ENCODE measurements around the gene SH2B3.
"Not testable (repeated sequence)": the region's sequence is repeated elsewhere in the genome, so short reads cannot be mapped to it uniquely, and the experiment has no call there.

Gene SH2B3

GRCh38 chr12:111460111-111460510 lies 54.4 kb downstream of the SH2B3 start:
- DNase-seq (ENCODE audit: low spot score) = not testable (repeated sequence)

GRCh38 chr12:111462210-111462769 lies 56.6 kb downstream of the SH2B3 start:
- no peak for DNase-seq (ENCODE audit: low spot score)

- no peak for DNase-seq (ENCODE audit: low spot score)
Observed at GRCh38 chr12:111467092-111467856, 61.6 kb downstream of the SH2B3 start.

- DNase-seq (ENCODE audit: low spot score) = no peak
Observed at GRCh38 chr12:111467857-111468241, 62.1 kb downstream of the SH2B3 start.

GRCh38 chr12:111469401-111469800 lies 63.7 kb downstream of the SH2B3 start:
- DNase-seq (ENCODE audit: low spot score) = no peak

- no peak for DNase-seq (ENCODE audit: low spot score)
Observed at GRCh38 chr12:111471236-111471635, 65.5 kb downstream of the SH2B3 start.

- DNase-seq (ENCODE audit: low spot score) = no peak
Observed at GRCh38 chr12:111482462-111482861, 76.7 kb downstream of the SH2B3 start.

GRCh38 chr12:111488271-111488670 lies 82.5 kb downstream of the SH2B3 start:
- DNase-seq (ENCODE audit: low spot score) = no peak

- DNase-seq (ENCODE audit: low spot score) = no peak
Observed at GRCh38 chr12:111488798-111489197, 83.1 kb downstream of the SH2B3 start.

GRCh38 chr12:111492979-111493378 lies 87.3 kb downstream of the SH2B3 start:
- not testable (repeated sequence) for DNase-seq (ENCODE audit: low spot score)

- DNase-seq (ENCODE audit: low spot score) = no peak
Observed at GRCh38 chr12:111494676-111495075, 89.0 kb downstream of the SH2B3 start.
